Posterior vena cava (tissue), 2 donors: ENCODE data around the gene RUNX1. TPM values are rescaled to one million over a fixed set of nuclear protein-coding genes. Genes with fewer than 3 reads are reported as not detected.

Source experiments
- DNase-seq: peaks from one replicate; pipeline ENCODE4 v3.0.0-alpha.2; 2020; ENCODE audit warnings: low spot score
- intact Hi-C, 2 donors: fragments of 100-400 bp; cut with DNase I; formaldehyde crosslinking; loops; one replicate each; pipeline versions ENCODE4 v1.14.1 to v1.14.2; 2022 to 2023
- total RNA-seq, 2 donors: library from RNA; stranded (reverse); fragmentation: NEBNext Ultra II Directional; extraction: Animal tissue kit (Norgen Biotek cat#: 25700); gene quantifications; one replicate each; pipeline ENCODE4 v1.2.1, GENCODE V29; 2021
- donor health status: DM: yes; HTN: yes; CAD: no.
- donor health status: DM: yes; HTN: yes; CAD: no.

Gene RUNX1
- total RNA-seq, 2 donors from 2014 or later = 39.6 to 59.3 TPM

DNA sequence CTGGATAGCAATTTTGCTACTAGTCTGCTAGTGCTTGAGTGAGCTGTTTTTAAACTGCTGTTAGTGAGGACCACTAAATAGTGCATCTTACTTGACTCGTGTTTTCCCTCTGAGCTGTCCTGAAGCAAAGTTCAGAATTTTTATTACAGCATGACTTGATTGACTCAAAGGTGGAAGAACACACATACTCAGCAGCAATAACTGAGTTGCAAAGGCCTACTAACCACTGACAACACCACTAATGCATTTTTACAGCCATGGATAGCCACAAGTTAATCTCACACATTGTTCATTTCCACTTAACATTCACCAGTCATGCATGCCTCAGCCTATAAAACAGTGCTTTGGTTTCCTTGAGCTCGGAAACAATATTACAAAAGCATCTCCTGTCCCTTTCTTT, 148.7 kb downstream of the RUNX1 start:
- intact Hi-C loops = no loop called here
- no peak for DNase-seq

DNA sequence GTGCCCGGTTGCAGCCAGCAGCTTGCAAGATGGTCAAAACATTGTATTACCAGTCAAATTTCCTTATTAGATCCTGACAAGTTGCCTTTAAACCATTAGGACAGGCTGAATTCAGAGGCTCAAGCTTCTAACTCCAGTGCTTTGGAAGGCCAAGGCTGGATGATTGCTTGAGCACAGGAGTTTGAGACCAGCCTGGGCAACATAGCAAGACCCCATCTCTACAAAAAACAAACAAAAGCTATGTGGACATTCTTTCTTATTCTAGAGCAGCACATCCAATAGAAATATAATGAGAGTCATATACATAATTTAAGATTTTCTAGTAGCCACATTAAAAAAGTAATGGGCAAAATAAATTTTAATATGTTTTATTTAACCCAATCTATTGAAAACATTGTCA, 149.3 kb downstream of the RUNX1 start:
- intact Hi-C loops = loop anchor here in 1 of 2 donors (10.0 kb wide), 1 partner anchor 945 kb away; no protein-coding TSS in a partner anchor
- no peak for DNase-seq

DNA sequence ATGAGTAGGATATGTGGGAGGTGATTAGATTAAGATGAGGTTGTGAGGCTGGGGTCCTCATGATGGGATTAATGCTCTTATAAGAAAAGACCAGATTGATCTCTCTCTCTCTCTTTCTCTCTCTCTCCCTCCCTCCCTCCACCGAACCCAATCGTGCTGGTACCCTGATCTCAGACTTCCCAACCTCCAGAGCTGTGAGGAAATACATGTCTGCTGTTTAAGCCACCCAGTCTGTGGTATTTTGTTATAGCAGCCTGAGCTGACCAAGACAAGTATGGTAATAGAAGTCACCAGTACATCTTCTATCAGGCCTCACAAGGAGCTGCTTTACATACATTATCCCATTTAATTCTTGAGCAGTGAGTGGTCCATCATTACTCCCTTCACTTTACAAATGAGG, 149.8 kb downstream of the RUNX1 start:
- intact Hi-C loops = loop anchor here in 1 of 2 donors (10.0 kb wide), 1 partner anchor 945 kb away; no protein-coding TSS in a partner anchor
- no peak for DNase-seq

DNA sequence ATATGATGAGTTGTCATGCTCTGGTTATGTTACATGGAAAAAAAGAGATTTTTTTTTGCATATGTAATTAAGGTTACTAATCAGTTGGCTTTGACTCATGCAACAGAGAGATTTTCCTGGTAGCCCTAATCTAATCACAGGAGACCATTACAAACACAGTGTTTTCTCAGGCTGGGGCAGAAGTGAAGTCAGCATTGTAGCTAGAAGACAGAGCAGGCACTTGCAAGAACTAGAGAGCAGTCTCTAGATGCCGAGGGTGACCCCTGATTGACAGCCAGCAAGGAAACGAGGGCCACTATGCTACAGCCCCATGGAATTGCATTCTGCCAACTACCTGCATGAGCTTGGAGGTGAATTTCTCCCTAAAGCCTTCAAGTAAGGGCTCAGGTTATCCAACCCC, 151.3 kb downstream of the RUNX1 start:
- no peak for DNase-seq
- intact Hi-C loops = loop anchor here in 1 of 2 donors (10.0 kb wide), 1 partner anchor 947 kb away; no protein-coding TSS in a partner anchor

DNA sequence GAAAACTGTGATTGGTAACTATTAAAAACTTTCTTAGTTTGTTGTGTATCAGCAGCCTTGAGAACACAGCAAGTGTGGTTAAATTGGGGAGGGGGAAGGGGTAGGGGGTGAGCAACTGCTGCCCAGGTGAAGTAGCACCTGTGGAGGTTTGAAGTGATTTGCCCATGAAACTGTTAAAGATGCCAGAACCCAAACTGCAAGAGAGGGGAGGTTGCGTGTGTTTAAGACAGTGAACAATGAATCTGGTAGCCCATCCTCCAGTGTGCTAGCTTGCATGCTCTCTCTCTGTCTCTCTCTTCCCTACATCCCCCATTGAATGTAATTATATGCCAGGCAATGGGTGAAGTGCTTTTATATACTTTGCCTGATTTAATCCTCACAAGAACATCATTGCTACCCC, 154.7 kb downstream of the RUNX1 start:
- intact Hi-C loops = loop anchor here in 1 of 2 donors (10.0 kb wide), 1 partner anchor 950 kb away; no protein-coding TSS in a partner anchor
- DNase-seq = no peak

DNA sequence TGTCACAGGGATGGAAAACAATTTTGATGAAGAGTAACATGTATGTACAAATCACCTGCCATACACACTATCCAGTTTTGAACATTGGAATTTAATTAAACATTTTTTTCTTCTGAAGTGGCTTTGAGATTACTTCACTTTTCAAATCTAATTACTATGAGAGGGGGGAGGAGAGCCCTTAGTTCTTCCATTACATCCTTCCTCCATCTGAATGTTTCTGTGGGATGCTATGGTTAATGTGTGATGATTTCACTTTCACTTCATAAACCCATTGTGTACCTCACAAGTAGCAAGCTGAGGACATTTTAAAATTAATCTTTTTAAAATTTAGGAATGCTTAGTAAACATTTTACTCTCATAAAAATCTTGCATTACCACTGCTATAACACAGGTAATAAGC, 156.9 kb downstream of the RUNX1 start:
- no peak for DNase-seq
- intact Hi-C loops = loop anchor here in 1 of 2 donors (10.0 kb wide), 1 partner anchor 953 kb away; no protein-coding TSS in a partner anchor

DNA sequence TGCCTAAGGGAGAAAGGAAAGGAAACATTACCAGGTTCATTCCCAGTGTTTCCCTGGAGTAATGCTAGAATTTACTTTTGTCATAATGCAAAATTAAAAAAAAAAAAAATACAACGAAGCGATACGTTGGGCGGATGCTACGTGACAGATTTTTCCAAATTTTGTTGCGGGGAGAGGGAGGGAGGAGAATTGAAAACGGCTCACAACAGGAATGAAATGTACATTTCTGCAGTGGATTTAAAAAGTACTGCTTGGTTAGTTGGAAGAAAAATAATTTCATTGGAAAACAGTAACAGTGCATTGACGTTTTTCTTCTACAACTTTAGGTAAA, 157.5 kb downstream of the RUNX1 start:
- no peak for DNase-seq
- intact Hi-C loops = loop anchor here in 1 of 2 donors (10.0 kb wide), 1 partner anchor 953 kb away; no protein-coding TSS in a partner anchor

DNA sequence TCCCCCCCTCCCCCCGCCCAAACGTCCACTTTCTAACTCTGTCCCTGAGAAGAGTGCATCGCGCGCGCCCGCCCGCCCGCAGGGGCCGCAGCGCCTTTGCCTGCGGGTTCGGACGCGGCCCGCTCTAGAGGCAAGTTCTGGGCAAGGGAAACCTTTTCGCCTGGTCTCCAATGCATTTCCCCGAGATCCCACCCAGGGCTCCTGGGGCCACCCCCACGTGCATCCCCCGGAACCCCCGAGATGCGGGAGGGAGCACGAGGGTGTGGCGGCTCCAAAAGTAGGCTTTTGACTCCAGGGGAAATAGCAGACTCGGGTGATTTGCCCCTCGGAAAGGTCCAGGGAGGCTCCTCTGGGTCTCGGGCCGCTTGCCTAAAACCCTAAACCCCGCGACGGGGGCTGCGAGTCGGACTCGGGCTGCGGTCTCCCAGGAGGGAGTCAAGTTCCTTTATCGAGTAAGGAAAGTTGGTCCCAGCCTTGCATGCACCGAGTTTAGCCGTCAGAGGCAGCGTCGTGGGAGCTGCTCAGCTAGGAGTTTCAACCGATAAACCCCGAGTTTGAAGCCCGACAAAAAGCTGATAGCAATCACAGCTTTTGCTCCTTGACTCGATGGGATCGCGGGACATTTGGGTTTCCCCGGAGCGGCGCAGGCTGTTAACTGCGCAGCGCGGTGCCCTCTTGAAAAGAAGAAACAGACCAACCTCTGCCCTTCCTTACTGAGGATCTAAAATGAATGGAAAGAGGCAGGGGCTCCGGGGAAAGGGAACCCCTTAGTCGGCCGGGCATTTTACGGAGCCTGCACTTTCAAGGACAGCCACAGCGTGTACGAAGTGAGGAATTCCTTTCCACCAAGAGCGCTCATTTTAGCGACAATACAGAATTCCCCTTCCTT, 158.1 kb downstream of the RUNX1 start:
- intact Hi-C loops = loop anchor here in 1 of 2 donors (10.0 kb wide), 1 partner anchor 954 kb away; no protein-coding TSS in a partner anchor
- DNase-seq = peak; percentile 84

DNA sequence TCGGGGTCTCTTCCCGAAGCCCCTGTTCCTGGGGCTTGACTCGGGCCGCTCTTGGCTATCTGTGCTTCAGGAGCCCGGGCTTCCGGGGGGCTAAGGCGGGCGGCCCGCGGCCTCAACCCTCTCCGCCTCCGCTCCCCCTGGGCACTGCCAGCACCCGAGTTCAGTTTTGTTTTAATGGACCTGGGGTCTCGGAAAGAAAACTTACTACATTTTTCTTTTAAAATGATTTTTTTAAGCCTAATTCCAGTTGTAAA, 158.7 kb downstream of the RUNX1 start:
- no peak for DNase-seq
- intact Hi-C loops = loop anchor here in 1 of 2 donors (10.0 kb wide), 1 partner anchor 954 kb away; no protein-coding TSS in a partner anchor

DNA sequence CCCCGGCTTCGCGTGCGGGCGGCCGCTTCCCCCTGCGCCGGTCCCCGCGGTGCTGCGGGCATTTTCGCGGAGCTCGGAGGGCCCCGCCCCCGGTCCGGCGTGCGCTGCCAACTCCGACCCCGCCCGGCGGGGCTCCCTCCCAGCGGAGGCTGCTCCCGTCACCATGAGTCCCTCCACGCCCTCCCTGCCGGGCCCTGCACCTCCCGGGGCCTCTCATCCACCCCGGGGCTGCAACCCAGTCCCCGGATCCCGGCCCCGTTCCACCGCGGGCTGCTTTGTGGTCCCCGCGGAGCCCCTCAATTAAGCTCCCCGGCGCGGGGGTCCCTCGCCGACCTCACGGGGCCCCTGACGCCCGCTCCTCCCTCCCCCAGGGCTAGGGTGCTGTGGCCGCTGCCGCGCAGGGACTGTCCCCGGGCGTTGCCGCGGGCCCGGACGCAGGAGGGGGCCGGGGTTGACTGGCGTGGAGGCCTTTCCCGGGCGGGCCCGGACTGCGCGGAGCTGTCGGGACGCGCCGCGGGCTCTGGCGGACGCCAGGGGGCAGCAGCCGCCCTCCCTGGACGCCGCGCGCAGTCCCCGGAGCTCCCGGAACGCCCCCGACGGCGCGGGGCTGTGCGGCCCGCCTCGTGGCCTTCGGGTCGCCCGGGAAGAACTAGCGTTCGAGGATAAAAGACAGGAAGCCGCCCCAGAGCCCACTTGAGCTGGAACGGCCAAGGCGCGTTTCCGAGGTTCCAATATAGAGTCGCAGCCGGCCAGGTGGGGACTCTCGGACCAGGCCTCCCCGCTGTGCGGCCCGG, 159.2 kb downstream of the RUNX1 start:
- intact Hi-C loops = loop anchor here in 1 of 2 donors (10.0 kb wide), 1 partner anchor 955 kb away; no protein-coding TSS in a partner anchor
- peak; percentile 95 for DNase-seq

DNA sequence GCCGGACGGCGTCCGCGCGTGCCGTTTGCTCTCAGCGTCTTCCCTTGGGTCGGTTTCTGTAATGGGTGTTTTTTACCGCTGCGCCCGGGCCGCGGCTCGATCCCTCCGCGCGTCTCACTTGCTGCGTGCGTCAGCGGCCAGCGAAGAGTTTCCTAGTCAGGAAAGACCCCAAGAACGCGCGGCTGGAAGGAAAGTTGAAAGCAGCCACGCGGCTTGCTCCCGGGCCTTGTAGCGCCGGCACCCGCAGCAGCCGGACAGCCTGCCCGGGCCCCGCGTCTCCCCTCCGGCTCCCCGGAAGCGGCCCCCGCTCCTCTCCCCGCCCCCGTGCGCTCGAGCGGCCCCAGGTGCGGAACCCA, 159.8 kb downstream of the RUNX1 start:
- intact Hi-C loops = no loop called here
- peak; percentile 90 for DNase-seq

DNA sequence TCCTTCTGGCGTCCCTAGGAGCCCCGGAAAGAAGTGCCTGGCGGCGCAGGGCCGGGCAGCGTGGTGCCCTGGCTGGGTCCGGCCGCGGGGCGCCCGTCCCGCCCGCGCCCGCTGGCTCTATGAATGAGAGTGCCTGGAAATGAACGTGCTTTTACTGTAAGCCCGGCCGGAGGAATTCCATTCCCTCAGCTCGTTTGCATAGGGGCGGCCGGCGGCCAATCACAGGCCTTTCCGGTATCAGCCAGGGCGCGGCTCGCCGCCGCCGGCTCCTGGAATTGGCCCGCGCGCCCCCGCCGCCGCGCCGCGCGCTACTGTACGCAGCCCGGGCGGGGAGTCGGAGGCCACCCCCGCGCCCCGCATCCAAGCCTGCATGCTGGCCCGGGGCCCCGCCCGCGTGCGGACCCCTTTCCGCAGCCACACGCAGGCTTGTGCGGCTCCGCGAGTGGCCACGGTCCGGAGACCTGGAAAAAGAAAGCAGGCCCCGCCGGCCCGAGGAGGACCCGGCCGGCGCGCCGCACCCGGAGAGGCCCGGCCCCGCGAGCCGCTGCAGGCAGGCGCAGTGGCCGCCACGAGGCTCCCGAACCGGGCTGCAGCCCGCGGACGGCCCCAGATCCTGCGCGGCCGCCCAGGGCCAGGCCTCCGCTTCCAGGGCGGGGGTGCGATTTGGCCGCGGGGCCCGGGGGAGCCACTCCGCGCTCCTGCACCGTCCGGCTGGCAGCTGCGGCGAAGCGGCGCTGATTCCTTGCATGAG, 160.4 kb downstream of the RUNX1 start:
- DNase-seq = peak; percentile 98
- intact Hi-C loops = no loop called here

DNA sequence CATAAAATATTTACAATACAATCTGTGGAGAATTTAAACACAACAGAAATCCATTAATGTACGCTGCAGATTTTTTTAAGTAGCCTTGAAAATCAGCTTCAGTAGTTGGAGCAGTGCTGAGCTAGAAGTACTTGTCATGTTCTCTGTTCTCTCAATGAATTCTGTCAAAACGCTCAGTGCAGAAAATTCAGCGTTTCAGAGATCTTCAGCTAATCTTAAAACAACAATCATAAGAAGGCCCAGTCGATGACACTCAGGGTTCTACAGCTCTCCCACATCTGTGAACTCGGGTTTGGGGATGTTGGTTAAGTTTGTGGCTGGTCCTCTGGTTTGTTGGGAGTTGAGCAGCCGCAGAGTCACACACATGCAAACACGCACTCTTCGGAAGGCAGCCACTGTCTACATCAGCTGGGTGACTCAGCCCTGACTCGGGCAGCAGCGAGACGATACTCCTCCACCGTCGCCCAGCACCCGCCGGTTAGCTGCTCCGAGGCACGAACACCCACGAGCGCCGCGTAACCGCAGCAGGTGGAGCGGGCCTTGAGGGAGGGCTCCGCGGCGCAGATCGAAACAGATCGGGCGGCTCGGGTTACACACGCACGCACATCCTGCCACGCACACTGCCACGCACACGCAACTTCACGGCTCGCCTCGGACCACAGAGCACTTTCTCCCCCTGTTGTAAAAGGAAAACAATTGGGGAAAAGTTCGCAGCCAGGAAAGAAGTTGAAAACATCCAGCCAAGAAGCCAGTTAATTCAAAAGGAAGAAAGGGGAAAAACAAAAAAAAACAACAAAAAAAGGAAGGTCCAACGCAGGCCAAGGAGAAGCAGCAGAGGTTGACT, 161.2 kb downstream of the RUNX1 start:
- DNase-seq = peak; percentile 96
- intact Hi-C loops = no loop called here

DNA sequence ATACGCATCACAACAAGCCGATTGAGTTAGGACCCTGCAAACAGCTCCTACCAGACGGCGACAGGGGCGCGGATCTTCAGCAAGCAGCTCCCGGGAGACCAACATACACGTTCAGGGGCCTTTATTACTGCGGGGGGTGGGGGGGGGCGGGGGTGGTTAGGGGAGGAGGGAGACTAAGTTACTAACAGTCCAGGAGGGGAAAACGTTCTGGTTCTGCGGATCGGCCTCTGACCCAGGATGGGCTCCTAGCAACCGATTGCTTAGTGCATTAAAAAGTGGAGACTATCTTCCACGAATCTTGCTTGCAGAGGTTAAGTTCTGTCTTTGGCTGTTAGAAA, 162.0 kb downstream of the RUNX1 start:
- DNase-seq = no peak
- intact Hi-C loops = no loop called here

DNA sequence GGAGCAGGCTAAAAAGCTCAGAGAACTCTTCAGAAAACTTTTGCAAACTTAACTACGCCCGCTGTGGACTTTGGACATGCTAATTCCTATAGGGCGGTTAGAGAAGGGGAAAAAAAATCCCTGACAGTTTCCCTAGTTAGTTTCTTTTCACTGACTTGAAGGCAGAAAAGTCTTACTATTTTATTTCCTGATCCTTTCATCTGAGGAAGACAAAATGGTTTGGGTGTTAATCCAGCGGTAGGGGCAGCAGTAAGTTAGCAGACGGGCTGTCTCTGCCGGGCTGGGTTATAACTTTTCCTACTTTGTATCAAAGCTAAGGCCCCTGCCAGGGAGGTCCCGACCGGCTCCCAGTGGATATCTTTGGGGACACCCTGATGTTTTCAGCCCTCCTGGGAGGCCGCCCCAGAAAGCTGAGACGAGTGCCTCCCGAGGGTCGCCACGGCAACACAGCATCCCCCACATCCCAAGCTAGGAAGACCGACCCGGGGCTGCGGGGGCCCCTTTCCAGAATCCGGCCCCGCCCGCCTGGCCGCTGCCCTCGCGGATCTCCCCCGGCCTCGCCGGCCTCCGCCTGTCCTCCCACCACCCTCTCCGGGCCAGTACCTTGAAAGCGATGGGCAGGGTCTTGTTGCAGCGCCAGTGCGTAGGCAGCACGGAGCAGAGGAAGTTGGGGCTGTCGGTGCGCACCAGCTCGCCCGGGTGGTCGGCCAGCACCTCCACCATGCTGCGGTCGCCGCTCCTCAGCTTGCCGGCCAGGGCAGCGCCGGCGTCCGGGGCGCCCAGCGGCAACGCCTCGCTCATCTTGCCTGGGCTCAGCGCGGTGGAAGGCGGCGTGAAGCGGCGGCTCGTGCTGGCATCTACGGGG, 162.6 kb downstream of the RUNX1 start:
- intact Hi-C loops = no loop called here

DNA sequence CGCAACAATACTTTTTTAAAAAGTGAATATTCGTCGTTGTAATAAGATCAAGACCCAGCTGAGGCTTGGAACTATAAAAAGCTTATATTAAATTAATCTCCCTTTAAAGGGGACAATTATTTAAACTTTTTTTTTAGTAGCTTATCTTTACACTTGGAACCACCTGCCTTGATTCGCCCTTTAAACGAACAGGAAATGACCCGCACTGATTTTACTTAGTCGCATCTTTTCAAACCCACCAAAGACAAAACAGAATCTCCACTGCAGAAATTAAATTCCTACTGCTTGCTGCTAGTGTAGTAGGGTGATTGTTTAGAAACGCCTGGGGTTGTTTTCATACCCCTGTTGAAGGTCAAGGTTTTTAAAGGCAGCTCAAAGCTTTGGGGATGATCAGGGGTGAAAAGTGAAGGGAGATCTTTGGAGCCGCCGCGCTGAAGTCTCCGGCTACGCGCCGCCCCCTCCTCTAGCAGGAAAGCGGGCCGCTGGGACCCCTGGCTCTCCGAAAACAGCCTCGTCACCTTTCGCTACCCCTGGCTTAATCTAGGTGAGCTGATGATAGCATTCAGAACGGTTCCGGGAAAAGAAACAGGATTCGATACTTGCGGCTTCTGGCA, 163.4 kb downstream of the RUNX1 start:
- intact Hi-C loops = no loop called here
- no peak for DNase-seq

More for the DNA sequence above, 162.6 kb downstream of the RUNX1 start:
- peak; percentile 84 for DNase-seq

DNA sequence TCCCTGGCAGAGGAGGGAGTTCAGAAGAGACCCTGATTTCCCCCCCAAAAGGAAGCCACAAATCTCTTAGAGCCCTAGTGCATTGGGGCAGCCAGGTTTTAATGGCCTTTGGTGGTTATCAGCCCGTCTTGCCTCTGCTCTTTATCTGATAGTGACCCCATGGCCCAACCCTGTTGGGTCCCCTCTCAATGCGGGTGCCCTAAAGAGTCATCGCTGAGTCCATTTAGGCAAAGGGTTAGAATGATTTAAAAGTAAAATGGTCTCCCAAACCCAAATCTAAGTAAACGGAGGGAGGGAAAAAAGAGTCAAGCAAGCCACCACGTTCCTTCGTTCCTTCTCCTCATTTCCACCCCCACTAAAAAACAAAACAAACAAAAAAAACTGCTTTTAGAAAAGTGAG, 164.0 kb downstream of the RUNX1 start:
- intact Hi-C loops = no loop called here
- DNase-seq = no peak
